ENCODE results near the gene THAP3.

- TF ChIP-seq CTCF (IDR thresholded peaks at IDR 0.05) (no peak), POLR2A (IDR thresholded peaks at IDR 0.05) (no peak)
Observed at GRCh38 chr1:6591222-6591621, 33.4 kb upstream of the THAP3 start.

All from adrenal gland (tissue), 5 donors.